Measurements from ENCODE around the gene MGMT.
A peak's percentile ranks its signal among the peaks of the same experiment; 100 is the strongest.

Gene MGMT

GRCh38 chr10:129497013-129497412 is 30.0 kb downstream of the MGMT start:
- DNase-seq = no peak

GRCh38 chr10:129498680-129499079 is 31.6 kb downstream of the MGMT start:
- no peak for DNase-seq

GRCh38 chr10:129500617-129501339 is 33.7 kb downstream of the MGMT start:
- DNase-seq = no peak

- no peak for DNase-seq
Measured at GRCh38 chr10:129501652-129502436, 34.8 kb downstream of the MGMT start.

- no peak for DNase-seq
Measured at GRCh38 chr10:129502448-129502847, 35.4 kb downstream of the MGMT start.

- DNase-seq = no peak
Measured at GRCh38 chr10:129505500-129506075, 38.5 kb downstream of the MGMT start.

- DNase-seq = no peak
Measured at GRCh38 chr10:129506101-129506797, 39.2 kb downstream of the MGMT start.

GRCh38 chr10:129507216-129507889 is 40.3 kb downstream of the MGMT start:
- DNase-seq = no peak

GRCh38 chr10:129509155-129509554 is 42.1 kb downstream of the MGMT start:
- DNase-seq = no peak

- DNase-seq = no peak
Measured at GRCh38 chr10:129509835-129510234, 42.8 kb downstream of the MGMT start.

GRCh38 chr10:129511086-129511485 is 44.0 kb downstream of the MGMT start:
- DNase-seq = no peak

- DNase-seq = no peak
Measured at GRCh38 chr10:129511758-129512157, 44.7 kb downstream of the MGMT start.

- no peak for DNase-seq
Measured at GRCh38 chr10:129513312-129513711, 46.3 kb downstream of the MGMT start.

- DNase-seq = no peak
Measured at GRCh38 chr10:129514568-129515451, 47.8 kb downstream of the MGMT start.

- DNase-seq = no peak
Measured at GRCh38 chr10:129516846-129517679, 50.0 kb downstream of the MGMT start.

GRCh38 chr10:129517680-129518057 is 50.6 kb downstream of the MGMT start:
- peak; percentile 14 for DNase-seq

GRCh38 chr10:129518793-129519192 is 51.8 kb downstream of the MGMT start:
- DNase-seq = no peak

GRCh38 chr10:129520440-129521080 is 53.5 kb downstream of the MGMT start:
- DNase-seq = no peak

GRCh38 chr10:129521161-129522025 is 54.4 kb downstream of the MGMT start:
- DNase-seq = no peak

Data from CD4-positive, alpha-beta T cell treated with Interleukin-17A for 1 hour (primary cell).